OCI-LY1 (cell line): ENCODE measurements around the gene CLEC4E.

Experiments
- CTCF ChIP-seq: fragments of 200-600 bp; sonication (generic), shearing (Covaris generic); IDR thresholded peaks from 2 replicates; pipeline ENCODE4 v1.5.1; 2017; ENCODE audit warnings: mild to moderate bottlenecking, antibody characterized with exemption, low read length, moderate library complexity, mixed read lengths
- EZH2 ChIP-seq: fragments of 200-600 bp; sonication (generic), shearing (Covaris generic); IDR thresholded peaks from 2 replicates; pipeline ENCODE4 v1.8.0; 2017; ENCODE audit warnings: borderline replicate concordance, mixed run types, mild to moderate bottlenecking, antibody characterized with exemption, low read length, moderate library complexity, mixed read lengths

DNA sequence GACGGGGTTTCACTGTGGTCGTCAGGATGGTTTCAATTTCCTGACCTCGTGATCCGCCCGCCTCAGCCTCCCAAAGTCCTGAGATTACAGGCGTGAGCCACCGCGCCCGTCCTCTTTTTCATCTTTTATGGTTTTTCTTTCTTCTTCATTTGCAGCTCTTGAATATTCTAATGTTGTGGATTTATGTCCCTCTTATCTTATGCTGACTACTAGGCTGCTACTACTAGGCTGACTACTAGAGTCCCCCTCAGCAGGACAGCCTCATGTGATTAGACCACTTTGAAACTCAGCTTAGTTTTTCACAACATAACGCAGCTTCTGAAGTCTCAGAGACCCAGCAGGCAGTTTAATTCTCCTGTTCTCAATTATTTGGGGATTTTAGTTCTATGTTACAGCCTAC lies 857 bp upstream of the CLEC4E start:
- TF ChIP-seq CTCF, result no peak
- no peak for TF ChIP-seq EZH2
